HEK293 (cell line): ENCODE results near the gene ATP5MC2.

Experiments used
- ATF2 ChIP-seq: fragments of 450-650 bp; formaldehyde crosslinking; IDR thresholded peaks from 2 replicates; pipeline ENCODE4 v1.5.1; 2016; ENCODE audit warnings: missing biosample characterization, missing genetic modification characterization, low read depth
- CTCF ChIP-seq: fragments of 450-650 bp; formaldehyde crosslinking; IDR thresholded peaks from 2 replicates; pipeline ENCODE4 v1.5.1; 2016; ENCODE audit warnings: missing biosample characterization, missing genetic modification characterization
- ELK4 ChIP-seq: IDR thresholded peaks from 2 replicates; pipeline ENCODE4 v1.6.1; 2011; ENCODE audit warnings: mild to moderate bottlenecking, low read depth, low read length, borderline replicate concordance
- HOXA7 ChIP-seq: sonication (generic); formaldehyde crosslinking; IDR thresholded peaks from 2 replicates; pipeline ENCODE4 v1.8.1; 2022; ENCODE audit warnings: missing genetic modification reagents, borderline replicate concordance
- KLF8 ChIP-seq: fragments of 450-650 bp; formaldehyde crosslinking; IDR thresholded peaks from 2 replicates; pipeline ENCODE4 v1.5.1; 2016; ENCODE audit warnings: missing biosample characterization, missing genetic modification characterization
- PATZ1 ChIP-seq: fragments of 450-650 bp; formaldehyde crosslinking; IDR thresholded peaks from 2 replicates; pipeline ENCODE4 v1.5.1; 2016; ENCODE audit warnings: missing biosample characterization, missing genetic modification characterization
- PRDM10 ChIP-seq: fragments of 450-650 bp; formaldehyde crosslinking; IDR thresholded peaks from 2 replicates; pipeline ENCODE4 v1.5.1; 2016; ENCODE audit warnings: missing biosample characterization, missing genetic modification characterization
- REST ChIP-seq: fragments of 450-650 bp; formaldehyde crosslinking; IDR thresholded peaks from 2 replicates; pipeline ENCODE4 v1.5.1; 2016; ENCODE audit warnings: missing biosample characterization, missing genetic modification characterization
- SALL2 ChIP-seq: fragments of 450-650 bp; formaldehyde crosslinking; IDR thresholded peaks from 2 replicates; pipeline ENCODE4 v1.5.0; 2017; ENCODE audit warnings: missing biosample characterization, mild to moderate bottlenecking, missing genetic modification characterization, borderline replicate concordance
- TCF7L2 ChIP-seq: IDR thresholded peaks from 2 replicates; pipeline ENCODE4 v1.6.1; 2011; ENCODE audit warnings: low read depth, mild to moderate bottlenecking, inconsistent platforms, low read length, moderate library complexity, borderline replicate concordance
- ZNF133 ChIP-seq: fragments of 450-650 bp; formaldehyde crosslinking; IDR thresholded peaks from 2 replicates; pipeline ENCODE4 v1.5.1; 2016; ENCODE audit warnings: missing biosample characterization, missing genetic modification characterization
- ZNF416 ChIP-seq: fragments of 450-650 bp; formaldehyde crosslinking; IDR thresholded peaks from 2 replicates; pipeline ENCODE4 v1.5.1; 2016; ENCODE audit warnings: missing biosample characterization, missing genetic modification characterization
- ZNF768 ChIP-seq: fragments of 450-650 bp; formaldehyde crosslinking; IDR thresholded peaks from 2 replicates; pipeline ENCODE4 v1.5.1; 2018; ENCODE audit warnings: missing biosample characterization, mild to moderate bottlenecking, missing genetic modification characterization

- TF ChIP-seq HOXA7 (CRISPR knock-in tag) = no peak
- TF ChIP-seq CTCF (tag by site-specific recombination) = no peak
- no peak for TF ChIP-seq PRDM10 (tag by site-specific recombination)
- no peak for TF ChIP-seq SALL2 (tag by site-specific recombination)
- TF ChIP-seq REST (tag by site-specific recombination) = no peak
- no peak for TF ChIP-seq PATZ1 (tag by site-specific recombination)
- no peak for TF ChIP-seq KLF8 (tag by site-specific recombination)
- no peak for TF ChIP-seq ELK4
- no peak for TF ChIP-seq ZNF416
- no peak for TF ChIP-seq ZNF133
- no peak for TF ChIP-seq TCF7L2
- no peak for TF ChIP-seq ATF2 (tag by site-specific recombination)
- TF ChIP-seq ZNF768 (tag by site-specific recombination) = no peak
Observed at GRCh38 chr12:53670308-53670707, 5.6 kb downstream of the ATP5MC2 start.
